ENCODE data around the gene MACROD1. TPM values are rescaled to one million over a fixed set of nuclear protein-coding genes. Genes with fewer than 3 reads are reported as not detected.

The MACROD1 gene
- total and polyA plus RNA-seq, 12 donors = 5.5 to 62.9 (median 26.8) TPM

GRCh38 chr11:64141081-64141783, 24.7 kb downstream of the MACROD1 start:
- no peak overlapping the region for H3K4me3 ChIP-seq
- 70 to 82% (median 76%) methylated on average over 15 to 21 of the region's 21 CpGs for WGBS, 4 donors
- no peak for DNase-seq
- H3K4me1 ChIP-seq (replicated peaks in 1 of 2) = no peaks in the 10 kb centered on the region
- no peaks in the 10 kb centered on the region for H3K27me3 ChIP-seq
- no peak overlapping the region for H3K27ac ChIP-seq
- intact Hi-C loops (cut with DNase I) = loop anchor here in 1 of 2 donors (10.0 kb wide), 1 partner anchor 306 kb away; the partner anchor contains the start of gene MARK2
- no peaks in the 10 kb centered on the region for H3K36me3 ChIP-seq (replicated peaks in 1 of 2)
- no peaks in the 10 kb centered on the region for H3K9me3 ChIP-seq (replicated peaks in 1 of 3)
- TF ChIP-seq CTCF (IDR thresholded peaks at IDR 0.05) (no peak), POLR2A (IDR thresholded peaks at IDR 0.05) (no peak)

- intact Hi-C loops (cut with DNase I) = loop anchor here in 1 of 2 donors (10.0 kb wide), 1 partner anchor 305 kb away; the partner anchor contains the start of gene MARK2
- Histone ChIP-seq H3K4me3 (no peak overlapping the region), H3K36me3 (replicated peaks in 1 of 2) (no peaks in the 10 kb centered on the region), H3K27ac (no peak overlapping the region), H3K4me1 (replicated peaks in 1 of 2) (no peaks in the 10 kb centered on the region), H3K9me3 (replicated peaks in 1 of 3) (no peaks in the 10 kb centered on the region), H3K27me3 (no peaks in the 10 kb centered on the region)
- DNase-seq = no peak
- 91 to 100% (median 93%) methylated on average over 1 to 8 of the region's 8 CpGs for WGBS, 4 donors
- TF ChIP-seq CTCF (IDR thresholded peaks at IDR 0.05) (no peak), POLR2A (IDR thresholded peaks at IDR 0.05) (no peak)
These were observed 25.8 kb downstream of the MACROD1 start for GRCh38 chr11:64140082-64140481.

- TF ChIP-seq POLR2A (IDR thresholded peaks at IDR 0.05) (no peak), CTCF (IDR thresholded peaks at IDR 0.05) (no peak)
- H3K36me3 ChIP-seq (replicated peaks in 1 of 2) = no peaks in the 10 kb centered on the region
- no peak for DNase-seq
- H3K9me3 ChIP-seq (replicated peaks in 1 of 3) = no peaks in the 10 kb centered on the region
- H3K27ac ChIP-seq = no peak overlapping the region
- WGBS, 4 donors = 85 to 95% (median 93%) methylated on average over 6 to 15 of the region's 15 CpGs
- no peaks in the 10 kb centered on the region for H3K4me1 ChIP-seq (replicated peaks in 1 of 2)
- no peaks in the 10 kb centered on the region for H3K27me3 ChIP-seq
- intact Hi-C loops (cut with DNase I) = no loop called here
- H3K4me3 ChIP-seq = no peak overlapping the region
These were observed 26.9 kb downstream of the MACROD1 start for GRCh38 chr11:64139049-64139448.

GRCh38 chr11:64138398-64138797, 27.5 kb downstream of the MACROD1 start:
- H3K9me3 ChIP-seq (replicated peaks in 1 of 3) = no peaks in the 10 kb centered on the region
- H3K4me3 ChIP-seq = no peak overlapping the region
- H3K27me3 ChIP-seq = no peaks in the 10 kb centered on the region
- TF ChIP-seq CTCF (IDR thresholded peaks at IDR 0.05) (no peak), POLR2A (IDR thresholded peaks at IDR 0.05) (no peak)
- DNase-seq = no peak
- no peaks in the 10 kb centered on the region for H3K36me3 ChIP-seq (replicated peaks in 1 of 2)
- no peaks in the 10 kb centered on the region for H3K4me1 ChIP-seq (replicated peaks in 1 of 2)
- H3K27ac ChIP-seq = no peak overlapping the region
- intact Hi-C loops (cut with DNase I) = no loop called here
- WGBS, 4 donors = 88 to 92% (median 90%) methylated on average over 16 of the region's 16 CpGs

Data from adrenal gland (tissue), 12 donors.